IMR-90 (cell line): Measurements from ENCODE around the gene CNOT9. TPM values are rescaled to one million over a fixed set of nuclear protein-coding genes. Genes with fewer than 3 reads are reported as not detected.

Experiments used
- ATAC-seq: fragments of 200-7000 bp; cut with Tn5 transposase; 2 replicates; pipeline ENCODE4 v1.9.1; 2020; ENCODE audit warnings: low read depth, mild to moderate bottlenecking, moderate library complexity
- BruUV-seq: library from RNA; stranded (reverse); fragments of 400-500 nt; replicated peaks from 2 replicates; lab custom pipeline; 2021; lab: Mats Ljungman, UMichigan
- CTCF ChIA-PET: fragments of 300-600 bp; formaldehyde crosslinking; extraction: SDS; loops from one replicate; lab custom pipeline; 2021; ENCODE audit warnings: antibody characterized with exemption; lab: Yijun Ruan, JAX
- POLR2A ChIA-PET: fragments of 300-600 bp; sonication (Branson Sonifier 250); formaldehyde crosslinking; loops from one replicate; lab custom pipeline; 2022; ENCODE audit warnings: antibody characterized with exemption; ENCODE audit not compliant: unreplicated experiment; lab: Charles Lee
- DNase-seq: peaks from one replicate; pipeline ENCODE4 v3.0.0; 2013
- H2AFZ ChIP-seq: replicated peaks from 2 replicates; pipeline ENCODE3; 2013; ENCODE audit warnings: low read length, mild to moderate bottlenecking; ENCODE audit not compliant: poor library complexity
- H2AK5ac ChIP-seq: 2 replicates; pipeline ENCODE4 v1.6.1; 2013; ENCODE audit warnings: low read depth, low read length, inconsistent platforms
- H2AK9ac ChIP-seq: replicated peaks from 2 replicates; pipeline ENCODE3; 2013; ENCODE audit warnings: mild to moderate bottlenecking, low read depth, low read length, moderate library complexity; ENCODE audit not compliant: poor library complexity
- H2BK120ac ChIP-seq: 2 replicates; pipeline ENCODE4 v1.6.1; 2013; ENCODE audit warnings: low read depth, low read length, inconsistent platforms
- H2BK15ac ChIP-seq: 3 replicates; pipeline ENCODE4 v1.6.1; 2013; ENCODE audit warnings: low read depth, low read length, inconsistent platforms
- H2BK20ac ChIP-seq: 2 replicates; pipeline ENCODE4 v1.6.1; 2013; ENCODE audit warnings: low read depth, mild to moderate bottlenecking, inconsistent platforms, low read length, moderate library complexity
- H2BK5ac ChIP-seq: 2 replicates; pipeline ENCODE4 v1.6.1; 2013; ENCODE audit warnings: mild to moderate bottlenecking, low read depth, low read length, inconsistent platforms; ENCODE audit not compliant: poor library complexity, severe bottlenecking
- H3K14ac ChIP-seq: replicated peaks from 2 replicates; pipeline ENCODE4 v1.6.1; 2013; ENCODE audit warnings: low read depth, low read length, inconsistent platforms
- H3K18ac ChIP-seq: 2 replicates; pipeline ENCODE4 v1.6.1; 2013; ENCODE audit warnings: low read depth, low read length, control low read depth
- H3K23ac ChIP-seq: 2 replicates; pipeline ENCODE4 v1.6.1; 2013; ENCODE audit warnings: low read depth, low read length, inconsistent platforms
- H3K27ac ChIP-seq: 2 replicates; pipeline ENCODE4 v1.5.1; 2013; ENCODE audit warnings: mild to moderate bottlenecking, control low read depth, low read length; ENCODE audit not compliant: insufficient read depth
- H3K27me3 ChIP-seq: 2 replicates; pipeline ENCODE4 v1.6.1; 2013; ENCODE audit warnings: low read length; ENCODE audit not compliant: control insufficient read depth, insufficient read depth
- H3K36me3 ChIP-seq: 2 replicates; pipeline ENCODE4 v1.6.1; 2013; ENCODE audit warnings: low read length, mixed read lengths; ENCODE audit not compliant: control insufficient read depth, insufficient read depth
- H3K4ac ChIP-seq: 2 replicates; pipeline ENCODE4 v1.6.1; 2013; ENCODE audit warnings: low read depth, low read length, inconsistent platforms
- H3K4me1 ChIP-seq: 2 replicates; pipeline ENCODE4 v1.6.1; 2013; ENCODE audit warnings: low read length, mixed read lengths; ENCODE audit not compliant: control insufficient read depth, insufficient read depth
- H3K4me2 ChIP-seq: 2 replicates; pipeline ENCODE4 v1.6.1; 2013; ENCODE audit warnings: low read depth, mild to moderate bottlenecking, control low read depth, low read length, moderate library complexity
- H3K4me3 ChIP-seq: 2 replicates; pipeline ENCODE4 v1.5.1; 2013; ENCODE audit warnings: low read depth, mild to moderate bottlenecking, control low read depth, low read length, moderate library complexity; ENCODE audit not compliant: insufficient read depth
- H3K56ac ChIP-seq: 2 replicates; pipeline ENCODE4 v1.6.1; 2013; ENCODE audit warnings: low read length, inconsistent platforms; ENCODE audit not compliant: insufficient read depth; ENCODE audit errors: extremely low read depth
- H3K79me1 ChIP-seq, 2 experiments: 2 replicates each; pipeline ENCODE4 v1.6.1; 2013; ENCODE audit warnings: low read length in 2 of 2, inconsistent platforms in 1 of 2, low read depth in 1 of 2
- H3K9ac ChIP-seq: 2 replicates; pipeline ENCODE4 v1.6.1; 2013; ENCODE audit warnings: low read depth, low read length, control low read depth
- H3K9me1 ChIP-seq: 2 replicates; pipeline ENCODE4 v1.6.1; 2013; ENCODE audit warnings: low read length, inconsistent platforms; ENCODE audit not compliant: insufficient read depth
- H3K9me3 ChIP-seq: 2 replicates; pipeline ENCODE4 v1.6.1; 2013; ENCODE audit warnings: low read length; ENCODE audit not compliant: control insufficient read depth, insufficient read depth
- H4K20me1 ChIP-seq: 2 replicates; pipeline ENCODE4 v1.6.1; 2013; ENCODE audit warnings: low read length, inconsistent platforms; ENCODE audit not compliant: insufficient read depth
- H4K5ac ChIP-seq: 2 replicates; pipeline ENCODE4 v1.6.1; 2013; ENCODE audit warnings: mild to moderate bottlenecking, low read depth, low read length, control low read depth
- H4K8ac ChIP-seq, 2 experiments: 2 replicates each; pipeline ENCODE4 v1.6.1; 2013; ENCODE audit warnings: low read depth in 2 of 2, low read length in 2 of 2, control low read depth in 1 of 2, inconsistent platforms in 1 of 2
- H4K91ac ChIP-seq: 2 replicates; pipeline ENCODE4 v1.6.1; 2013; ENCODE audit warnings: low read depth, low read length, inconsistent platforms; ENCODE audit not compliant: insufficient read depth
- BHLHE40 ChIP-seq: fragments of 150-350 bp; IDR thresholded peaks from 2 replicates; pipeline ENCODE4 v1.6.1; 2016; ENCODE audit warnings: mild to moderate bottlenecking, low read depth, low read length
- CEBPB ChIP-seq: IDR thresholded peaks from 2 replicates; pipeline ENCODE4 v1.6.1; 2012; ENCODE audit warnings: low read depth, low read length, improper control_type of control experiment
- CHD1 ChIP-seq: IDR thresholded peaks from 2 replicates; pipeline ENCODE4 v1.6.1; 2012; ENCODE audit warnings: low read depth, low read length, improper control_type of control experiment
- ELK1 ChIP-seq: fragments of 150-350 bp; IDR thresholded peaks from 2 replicates; pipeline ENCODE4 v1.6.1; 2016; ENCODE audit warnings: low read depth, mild to moderate bottlenecking, low read length, moderate library complexity, borderline replicate concordance
- FOS ChIP-seq: fragments of 150-350 bp; IDR thresholded peaks from 2 replicates; pipeline ENCODE4 v1.6.1; 2016; ENCODE audit warnings: low read depth, low read length
- MAFK ChIP-seq: IDR thresholded peaks from 2 replicates; pipeline ENCODE4 v1.6.1; 2012; ENCODE audit warnings: low read depth, low read length, improper control_type of control experiment
- MAZ ChIP-seq: IDR thresholded peaks from 2 replicates; pipeline ENCODE4 v1.6.1; 2012; ENCODE audit warnings: low read depth, mild to moderate bottlenecking, low read length, improper control_type of control experiment, moderate library complexity, borderline replicate concordance
- MXI1 ChIP-seq: IDR thresholded peaks from 2 replicates; pipeline ENCODE4 v1.6.1; 2012; ENCODE audit warnings: low read depth, mild to moderate bottlenecking, low read length, moderate library complexity, borderline replicate concordance
- NFE2L2 ChIP-seq: fragments of 150-350 bp; IDR thresholded peaks from 2 replicates; pipeline ENCODE4 v1.6.1; 2016; ENCODE audit warnings: low read depth, mild to moderate bottlenecking, low read length
- POLR2A ChIP-seq: IDR thresholded peaks from 2 replicates; pipeline ENCODE4 v1.6.1; 2012; ENCODE audit warnings: mild to moderate bottlenecking, low read depth, low read length
- RAD21 ChIP-seq: IDR thresholded peaks from 2 replicates; pipeline ENCODE4 v1.6.1; 2012; ENCODE audit warnings: low read length, improper control_type of control experiment
- RCOR1 ChIP-seq: IDR thresholded peaks from 2 replicates; pipeline ENCODE4 v1.6.1; 2012; ENCODE audit warnings: mild to moderate bottlenecking, low read length, improper control_type of control experiment; ENCODE audit not compliant: insufficient replicate concordance
- RFX5 ChIP-seq: IDR thresholded peaks from 2 replicates; pipeline ENCODE4 v1.8.0; 2012; ENCODE audit warnings: low read depth, mild to moderate bottlenecking, low read length, moderate library complexity
- SMC3 ChIP-seq: fragments of 150-350 bp; IDR thresholded peaks from 2 replicates; pipeline ENCODE4 v1.6.1; 2016; ENCODE audit warnings: low read depth, mild to moderate bottlenecking, antibody characterized with exemption, low read length, moderate library complexity
- WGBS, 2 experiments: methylation state at CpG; one replicate each; pipeline versions ENCODE4 v1.1.5 to v1.1.7; 2013; ENCODE audit warnings: missing lambda C conversion rate in 2 of 2; ENCODE audit not compliant: insufficient read length in 1 of 2; ENCODE audit errors: extremely low coverage in 2 of 2; 5-methylcytosine and 5-hydroxymethylcytosine counted together
- dilution Hi-C: fragments of 300-500 bp; cut with HindIII; formaldehyde crosslinking; loops from one replicate; pipeline ENCODE4 v1.14.3; 2018; ENCODE audit warnings: low sequenced_read_pairs; ENCODE audit not compliant: unreplicated experiment
- in situ Hi-C: fragments of 300-500 bp; cut with MboI; formaldehyde crosslinking; loops from 3 replicates; pipeline ENCODE4 v1.14.3; 2019; ENCODE audit warnings: low sequenced_read_pairs, inconsistent platforms, mixed read lengths
- intact Hi-C: fragments of 100-400 bp; cut with micrococcal nuclease; formaldehyde crosslinking; loops from 2 replicates; pipeline ENCODE4 v1.10.0; 2022
- polyA plus RNA-seq, 3 experiments: library from polyadenylated mRNA; depleted of rRNA; stranded (reverse); fragments of >200 nt; gene quantifications; 2 replicates each; pipeline ENCODE4 v1.2.3, GENCODE V29; 2012; ENCODE audit warnings: low replicate concordance in 1 of 3
- total RNA-seq: library from RNA; depleted of rRNA; stranded (reverse); fragments of >200 nt; gene quantifications from 2 replicates; pipeline ENCODE4 v1.2.3, GENCODE V29; 2012
- TF ChIP-seq, protein P1 (sequence below): fragments of 150-350 bp; IDR thresholded peaks from 2 replicates; pipeline ENCODE4 v1.6.1; 2017; ENCODE audit warnings: mild to moderate bottlenecking, antibody characterized with exemption, low read length, low read depth
- TF ChIP-seq, protein P2 (sequence below): conservative IDR thresholded peaks from 2 replicates; pipeline ENCODE4 v1.5.1; 2012; ENCODE audit warnings: mild to moderate bottlenecking, low read depth, low read length, improper control_type of control experiment

Gene CNOT9
- total and polyA plus RNA-seq, 2 of the 4 experiments (the other 2 are of a cell fraction) = 33.1 to 71.0 TPM

- H3K4ac ChIP-seq = no peak overlapping the region
- H3K4me3 ChIP-seq = no peak overlapping the region
- H3K27me3 ChIP-seq = no peaks in the 10 kb centered on the region
- no peak overlapping the region for H2AFZ ChIP-seq
- dilution Hi-C loops (no loop called here), intact Hi-C loops (loop anchor here (10.0 kb wide), 1 partner anchor 169 kb away; no protein-coding TSS in a partner anchor), in situ Hi-C loops (no loop called here)
- no peak overlapping the region for H2BK20ac ChIP-seq
- DNase-seq (no peak), ATAC-seq (no peak)
- no peak overlapping the region for H3K56ac ChIP-seq
- no peaks in the 10 kb centered on the region for H3K9me1 ChIP-seq
- no peak overlapping the region for H2BK120ac ChIP-seq
- 100% methylated on average over 5 of the region's 10 CpGs; no CpG with 5 or more reads in 1 of the 2 experiments for WGBS, 2 experiments
- no peak overlapping the region for H2BK15ac ChIP-seq
- no peak overlapping the region for H3K27ac ChIP-seq
- H3K9ac ChIP-seq = no peak overlapping the region
- no peaks in the 10 kb centered on the region for H3K9me3 ChIP-seq
- peaks cover 71% of the 10 kb centered on the region for H3K36me3 ChIP-seq
- H2BK5ac ChIP-seq = no peak overlapping the region
- H4K8ac ChIP-seq = no peak overlapping the region
- no peak overlapping the region for H3K14ac ChIP-seq
- H3K79me1 ChIP-seq = peaks cover 8 to 16% of the 10 kb centered on the region in 2 experiments; a peak in 3 of 4 replicates
- H4K91ac ChIP-seq = no peak overlapping the region
- no peak overlapping the region for H3K23ac ChIP-seq
- H3K4me2 ChIP-seq = no peak overlapping the region
- no peak overlapping the region for H4K5ac ChIP-seq
- H2AK5ac ChIP-seq = no peak overlapping the region
- CTCF ChIA-PET = no interaction called here
- BruUV-seq = no TSS peak
- POLR2A ChIA-PET = no interaction called here
- no peak for TF ChIP-seq CEBPB
- no peak for TF ChIP-seq POLR2A
- TF ChIP-seq MAZ = no peak
- TF ChIP-seq, protein P1, sequence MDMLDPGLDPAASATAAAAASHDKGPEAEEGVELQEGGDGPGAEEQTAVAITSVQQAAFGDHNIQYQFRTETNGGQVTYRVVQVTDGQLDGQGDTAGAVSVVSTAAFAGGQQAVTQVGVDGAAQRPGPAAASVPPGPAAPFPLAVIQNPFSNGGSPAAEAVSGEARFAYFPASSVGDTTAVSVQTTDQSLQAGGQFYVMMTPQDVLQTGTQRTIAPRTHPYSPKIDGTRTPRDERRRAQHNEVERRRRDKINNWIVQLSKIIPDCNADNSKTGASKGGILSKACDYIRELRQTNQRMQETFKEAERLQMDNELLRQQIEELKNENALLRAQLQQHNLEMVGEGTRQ = no peak
- TF ChIP-seq RAD21 = no peak
- TF ChIP-seq RFX5 = no peak
- no peak for TF ChIP-seq FOS
- no peak for TF ChIP-seq CHD1
- TF ChIP-seq NFE2L2 = no peak
- no peak for TF ChIP-seq MXI1
- no peak for TF ChIP-seq ELK1
- TF ChIP-seq MAFK = no peak
- no peak for TF ChIP-seq SMC3
- no peak for TF ChIP-seq BHLHE40
- TF ChIP-seq RCOR1 = no peak
- TF ChIP-seq, protein P2, sequence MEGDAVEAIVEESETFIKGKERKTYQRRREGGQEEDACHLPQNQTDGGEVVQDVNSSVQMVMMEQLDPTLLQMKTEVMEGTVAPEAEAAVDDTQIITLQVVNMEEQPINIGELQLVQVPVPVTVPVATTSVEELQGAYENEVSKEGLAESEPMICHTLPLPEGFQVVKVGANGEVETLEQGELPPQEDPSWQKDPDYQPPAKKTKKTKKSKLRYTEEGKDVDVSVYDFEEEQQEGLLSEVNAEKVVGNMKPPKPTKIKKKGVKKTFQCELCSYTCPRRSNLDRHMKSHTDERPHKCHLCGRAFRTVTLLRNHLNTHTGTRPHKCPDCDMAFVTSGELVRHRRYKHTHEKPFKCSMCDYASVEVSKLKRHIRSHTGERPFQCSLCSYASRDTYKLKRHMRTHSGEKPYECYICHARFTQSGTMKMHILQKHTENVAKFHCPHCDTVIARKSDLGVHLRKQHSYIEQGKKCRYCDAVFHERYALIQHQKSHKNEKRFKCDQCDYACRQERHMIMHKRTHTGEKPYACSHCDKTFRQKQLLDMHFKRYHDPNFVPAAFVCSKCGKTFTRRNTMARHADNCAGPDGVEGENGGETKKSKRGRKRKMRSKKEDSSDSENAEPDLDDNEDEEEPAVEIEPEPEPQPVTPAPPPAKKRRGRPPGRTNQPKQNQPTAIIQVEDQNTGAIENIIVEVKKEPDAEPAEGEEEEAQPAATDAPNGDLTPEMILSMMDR = no peak
- no peak overlapping the region for H2AK9ac ChIP-seq
- H3K18ac ChIP-seq = no peak overlapping the region
- peaks cover 3% of the 10 kb centered on the region for H4K20me1 ChIP-seq
- no peaks in the 10 kb centered on the region for H3K4me1 ChIP-seq
Measured at GRCh38 chr2:218643751-218644310, 75.2 kb downstream of the CNOT9 start.
